H1 (cell line): Measurements from ENCODE around the gene ZNF771. TPM values are rescaled to one million over a fixed set of nuclear protein-coding genes. Genes with fewer than 3 reads are reported as not detected.

Experiments used
- ASH2L ChIP-seq: fragments of 200-600, 300-600 bp; sonication (generic); IDR thresholded peaks from one replicate; pipeline ENCODE4 v1.7.1; 2017; ENCODE audit warnings: low read length
- ATF3 ChIP-seq: IDR thresholded peaks from 2 replicates; pipeline ENCODE4 v1.6.1; 2011; ENCODE audit warnings: low read depth, mild to moderate bottlenecking, low read length; ENCODE audit not compliant: insufficient read depth
- BCL11A ChIP-seq, 2 experiments: IDR thresholded peaks; one replicate each; pipeline ENCODE4 v1.6.1; 2011; ENCODE audit warnings: low read depth in 2 of 2, low read length in 2 of 2, mild to moderate bottlenecking in 2 of 2
- CEBPB ChIP-seq: IDR thresholded peaks from 2 replicates; pipeline ENCODE4 v1.6.1; 2012; ENCODE audit warnings: low read depth, low read length
- CHD2 ChIP-seq: IDR thresholded peaks from 2 replicates; pipeline ENCODE4 v1.6.1; 2012; ENCODE audit warnings: low read length, improper control_type of control experiment
- CREB1 ChIP-seq: IDR thresholded peaks from 2 replicates; pipeline ENCODE4 v1.6.1; 2012; ENCODE audit warnings: inconsistent platforms
- E2F6 ChIP-seq: IDR thresholded peaks from 2 replicates; pipeline ENCODE4 v1.6.1; 2012; ENCODE audit warnings: inconsistent platforms
- JUN ChIP-seq: IDR thresholded peaks from 2 replicates; pipeline ENCODE4 v1.6.1; 2011; ENCODE audit warnings: low read depth, mild to moderate bottlenecking, improper control_type of control experiment, low read length
- KDM4A ChIP-seq: IDR thresholded peaks from one replicate; pipeline ENCODE4 v1.7.1; 2012; ENCODE audit warnings: low read depth, mild to moderate bottlenecking, moderate library complexity, low read length, inconsistent platforms; ENCODE audit not compliant: severe bottlenecking
- KDM5A ChIP-seq: fragments of 200-600 bp; IDR thresholded peaks from 2 replicates; pipeline ENCODE4 v1.7.1; 2012; ENCODE audit warnings: mild to moderate bottlenecking, low read length, inconsistent platforms, mixed read lengths
- MAX ChIP-seq: IDR thresholded peaks from 2 replicates; pipeline ENCODE4 v1.6.1; 2012; ENCODE audit warnings: inconsistent platforms
- NANOG ChIP-seq: IDR thresholded peaks from 2 replicates; pipeline ENCODE4 v1.6.1; 2011; ENCODE audit warnings: low read length, low read depth, mild to moderate bottlenecking, inconsistent platforms; ENCODE audit not compliant: insufficient read depth, poor library complexity, severe bottlenecking
- PHF8 ChIP-seq: fragments of 200-600 bp; sonication (generic); conservative IDR thresholded peaks from 2 replicates; pipeline ENCODE4 v1.7.1; 2012; ENCODE audit warnings: low read depth, mild to moderate bottlenecking, inconsistent platforms, low read length, moderate library complexity
- POLR2AphosphoS5 ChIP-seq: IDR thresholded peaks from 2 replicates; pipeline ENCODE4 v1.6.1; 2011; ENCODE audit warnings: low read depth, low read length
- RXRA ChIP-seq: IDR thresholded peaks from 2 replicates; pipeline ENCODE4 v1.6.1; 2011; ENCODE audit warnings: low read depth, mild to moderate bottlenecking, low read length, moderate library complexity; ENCODE audit not compliant: insufficient read depth
- SIN3A ChIP-seq, 2 experiments: IDR thresholded peaks in 1 of 2; conservative IDR thresholded peaks in 1 of 2; 2 replicates each; pipeline ENCODE4 v1.6.1; 2011 to 2012; ENCODE audit warnings: low read length in 2 of 2, improper control_type of control experiment in 1 of 2, low read depth in 1 of 2, mild to moderate bottlenecking in 1 of 2
- SP1 ChIP-seq: IDR thresholded peaks from 2 replicates; pipeline ENCODE4 v1.6.1; 2011; ENCODE audit warnings: low read depth, low read length
- SP2 ChIP-seq: IDR thresholded peaks from 2 replicates; pipeline ENCODE4 v1.6.1; 2012; ENCODE audit warnings: mild to moderate bottlenecking, low read length, inconsistent platforms
- TAF1 ChIP-seq: IDR thresholded peaks from 2 replicates; pipeline ENCODE4 v1.6.1; 2011; ENCODE audit warnings: mild to moderate bottlenecking, low read depth, low read length
- TAF7 ChIP-seq: optimal IDR thresholded peaks from 2 replicates; pipeline ENCODE3; 2011; ENCODE audit warnings: low read depth, mild to moderate bottlenecking, inconsistent platforms, low read length, moderate library complexity, borderline replicate concordance
- TBP ChIP-seq: IDR thresholded peaks from 2 replicates; pipeline ENCODE4 v1.6.1; 2011; ENCODE audit warnings: low read depth, low read length, improper control_type of control experiment
- TCF12 ChIP-seq: IDR thresholded peaks from 2 replicates; pipeline ENCODE4 v1.6.1; 2011; ENCODE audit warnings: low read depth, mild to moderate bottlenecking, low read length
- TEAD4 ChIP-seq: IDR thresholded peaks from 2 replicates; pipeline ENCODE4 v1.6.1; 2012; ENCODE audit warnings: low read depth, low read length, inconsistent platforms, mixed read lengths
- YY1 ChIP-seq: IDR thresholded peaks from 2 replicates; pipeline ENCODE4 v1.6.1; 2011; ENCODE audit warnings: low read depth, mild to moderate bottlenecking, low read length
- polyA plus RNA-seq, 7 experiments: library from polyadenylated mRNA; depleted of rRNA in 3 of 7; stranded (reverse) in 5 of 7; unstranded in 2 of 7; fragments of >200 nt in 5 of 7; fragments of 200-250 nt in 2 of 7; gene quantifications; 1 replicate in 5 of 7; 2 replicates in 1 of 7; 4 replicates in 1 of 7; pipeline versions ENCODE4 v1.2.1 to v1.2.3, GENCODE V29; 2011 to 2013; ENCODE audit warnings: missing spikeins in 2 of 7, mixed read lengths in 2 of 7
- total RNA-seq: library from RNA; stranded (reverse); fragmentation: NEBNext Ultra II Directional; extraction: Animal tissue kit (Norgen Biotek cat#: 25700); gene quantifications from 2 replicates; pipeline ENCODE4 v1.2.1, GENCODE V29; 2021

Gene ZNF771
- total and polyA plus RNA-seq, 2 of the 8 experiments (the other 6 are each of a cell fraction or from before 2014, with no cell fraction given): 10.6 to 15.7 TPM

- peak; percentile 84; the same call in 1 of the 2 replicates for TF ChIP-seq TAF1
- peak; percentile 84 for TF ChIP-seq CHD2
- peak; percentile 14 for TF ChIP-seq TAF7
- peak; percentile 85 for TF ChIP-seq ASH2L
- no peak for TF ChIP-seq ATF3
- peak; percentile 94 for TF ChIP-seq PHF8
- peak; percentile 61; the same call in 1 of the 2 replicates for TF ChIP-seq YY1
- peak; percentile 96 for TF ChIP-seq SP1
- TF ChIP-seq TEAD4: no peak
- TF ChIP-seq SP2: peak; percentile 63; the same call in 1 of the 2 replicates
- TF ChIP-seq CREB1: peak; percentile 41; the same call in 1 of the 2 replicates
- TF ChIP-seq TBP: peak; percentile 96
- no peak for TF ChIP-seq JUN
- peak; percentile 20 to 74; a peak in 1 of 4 replicates for TF ChIP-seq SIN3A (conservative IDR thresholded peaks at IDR 0.05 in 1 of 2, IDR thresholded peaks at IDR 0.05 in 1 of 2; ENCODE audit: low read depth in 1 of 2, low read length in 2 of 2)
- TF ChIP-seq KDM5A: no peak; the same call in 1 of the 2 replicates
- no peak for TF ChIP-seq NANOG
- TF ChIP-seq KDM4A: peak; percentile 86
- TF ChIP-seq RXRA: no peak
- peak; percentile 76 for TF ChIP-seq POLR2AphosphoS5
- TF ChIP-seq E2F6: peak; percentile 82
- 0 out of 2 replicates have a peak, but pooled peaks have one; percentile 48 for TF ChIP-seq CEBPB
- TF ChIP-seq TCF12: no peak
- no peak for TF ChIP-seq BCL11A (IDR thresholded peaks at IDR 0.05; ENCODE audit: low read depth in 2 of 2, low read length in 2 of 2)
- peak; percentile 92 for TF ChIP-seq MAX
These were observed 38.2 kb downstream of the ZNF771 start, which contains the start of gene SEPHS2 (continued) for GRCh38 chr16:30445408-30446202.
